HepG2 (cell line): Measurements from ENCODE around the gene CAD. TPM values are rescaled to one million over a fixed set of nuclear protein-coding genes. Genes with fewer than 3 reads are reported as not detected.

Experiments
- CCAR2 ChIP-seq: fragments of 200-400 bp; formaldehyde crosslinking; optimal IDR thresholded peaks from 2 replicates; pipeline ENCODE3; 2018; ENCODE audit warnings: low read depth, mild to moderate bottlenecking, low read length, moderate library complexity
- CEBPG ChIP-seq: IDR thresholded peaks from 2 replicates; pipeline ENCODE4 v1.6.1; 2016
- HNF4G ChIP-seq, 2 experiments: sonication (generic) in 1 of 2; formaldehyde crosslinking in 1 of 2; IDR thresholded peaks; 2 replicates each; pipeline versions ENCODE4 v1.4.0 to v1.6.1; 2011 to 2020; ENCODE audit warnings: borderline replicate concordance in 2 of 2, low read depth in 2 of 2, mild to moderate bottlenecking in 2 of 2, low read length in 1 of 2, missing genetic modification reagents in 1 of 2, moderate library complexity in 1 of 2
- HOXD1 ChIP-seq: sonication (generic); formaldehyde crosslinking; IDR thresholded peaks from 2 replicates; pipeline ENCODE4 v1.5.0; 2020; ENCODE audit warnings: missing genetic modification reagents
- KDM3A ChIP-seq: IDR thresholded peaks from 2 replicates; pipeline ENCODE4 v1.6.1; 2018; ENCODE audit warnings: low read depth, missing compliant biosample characterization
- KDM4B ChIP-seq: sonication (generic); formaldehyde crosslinking; IDR thresholded peaks from 2 replicates; pipeline ENCODE4 v1.4.0; 2020; ENCODE audit warnings: missing genetic modification reagents
- MLLT10 ChIP-seq: sonication (generic); formaldehyde crosslinking; IDR thresholded peaks from 2 replicates; pipeline ENCODE4 v1.4.0; 2020; ENCODE audit warnings: missing genetic modification reagents
- NCOA2 ChIP-seq: sonication (generic); formaldehyde crosslinking; IDR thresholded peaks from 2 replicates; pipeline ENCODE4 v1.8.0; 2022; ENCODE audit warnings: inconsistent platforms
- NFE2 ChIP-seq: sonication (generic); formaldehyde crosslinking; IDR thresholded peaks from 2 replicates; pipeline ENCODE4 v1.4.0; 2020; ENCODE audit warnings: missing genetic modification reagents
- POLR2G ChIP-seq: fragments of 200-400 bp; formaldehyde crosslinking; IDR thresholded peaks from 2 replicates; pipeline ENCODE4 v1.6.1; 2018; ENCODE audit warnings: mild to moderate bottlenecking, low read depth, low read length, moderate library complexity
- SOX5 ChIP-seq: IDR thresholded peaks from 2 replicates; pipeline ENCODE4 v1.6.1; 2016; ENCODE audit warnings: borderline replicate concordance
- ZFP82 ChIP-seq: sonication (generic); formaldehyde crosslinking; IDR thresholded peaks from 2 replicates; pipeline ENCODE4 v1.5.1; 2020; ENCODE audit warnings: mild to moderate bottlenecking, missing genetic modification reagents, borderline replicate concordance
- ZFX ChIP-seq: sonication (generic); formaldehyde crosslinking; IDR thresholded peaks from 2 replicates; pipeline ENCODE4 v1.4.0; 2020; ENCODE audit warnings: mild to moderate bottlenecking, low read depth, missing genetic modification reagents, moderate library complexity
- ZFYVE20 ChIP-seq: sonication (generic); formaldehyde crosslinking; IDR thresholded peaks from 2 replicates; pipeline ENCODE4 v1.8.0; 2023; ENCODE audit warnings: low read depth, mild to moderate bottlenecking, moderate library complexity, missing genetic modification reagents, borderline replicate concordance
- ZKSCAN8 ChIP-seq: IDR thresholded peaks from 2 replicates; pipeline ENCODE4 v1.6.1; 2016; ENCODE audit warnings: borderline replicate concordance, missing genetic modification reagents, missing compliant biosample characterization
- ZNF234 ChIP-seq: sonication (generic); formaldehyde crosslinking; conservative IDR thresholded peaks from 2 replicates; pipeline ENCODE4 v1.5.1; 2020; ENCODE audit warnings: mild to moderate bottlenecking, missing genetic modification reagents
- ZNF747 ChIP-seq: sonication (generic); formaldehyde crosslinking; IDR thresholded peaks from 2 replicates; pipeline ENCODE4 v1.8.1; 2023; ENCODE audit warnings: missing genetic modification reagents, mild to moderate bottlenecking, borderline replicate concordance
- ZNF772 ChIP-seq: sonication (generic); formaldehyde crosslinking; IDR thresholded peaks from 2 replicates; pipeline ENCODE4 v1.5.0; 2020; ENCODE audit warnings: mild to moderate bottlenecking, missing genetic modification reagents
- ZNF879 ChIP-seq: sonication (generic); formaldehyde crosslinking; IDR thresholded peaks from 2 replicates; pipeline ENCODE4 v1.8.1; 2023; ENCODE audit warnings: missing genetic modification reagents
- polyA plus RNA-seq, 8 experiments: library from polyadenylated mRNA; depleted of rRNA in 3 of 8; stranded (reverse) in 7 of 8; unstranded in 1 of 8; fragments of >200 nt; fragmentation: Illumina TruSeq in 4 of 8; extraction: Trizol in 4 of 8; gene quantifications; 2 replicates each; pipeline versions ENCODE4 v1.2.1 to v1.2.3, GENCODE V29; 2011 to 2016; ENCODE audit warnings: low read depth in 4 of 8, missing spikeins in 1 of 8, mixed read lengths in 1 of 8; ENCODE audit not compliant: insufficient read depth in 1 of 8
- total RNA-seq, 5 experiments: library from RNA; depleted of rRNA; stranded (reverse); fragments of >200 nt; fragmentation: Illumina TruSeq; extraction: Trizol; gene quantifications; 2 replicates each; pipeline ENCODE4 v1.2.3, GENCODE V29; 2016; ENCODE audit warnings: low read depth in 1 of 5
- TF ChIP-seq, protein P1 (sequence below): sonication (generic); formaldehyde crosslinking; IDR thresholded peaks from 2 replicates; pipeline ENCODE4 v1.4.0; 2020; ENCODE audit warnings: mild to moderate bottlenecking, missing genetic modification reagents
- TF ChIP-seq, protein P2 (sequence below): sonication (generic); formaldehyde crosslinking; IDR thresholded peaks from 2 replicates; pipeline ENCODE4 v1.8.0; 2022; ENCODE audit warnings: mild to moderate bottlenecking, missing genetic modification reagents
- TF ChIP-seq, protein P3 (sequence below): sonication (generic); formaldehyde crosslinking; IDR thresholded peaks from 2 replicates; pipeline ENCODE4 v1.5.0; 2020; ENCODE audit warnings: mild to moderate bottlenecking, missing genetic modification reagents, borderline replicate concordance

CAD gene
- total and polyA plus RNA-seq, 2 of the 13 experiments (the other 11 are each of a cell fraction or from before 2014, with no cell fraction given) = 21.7 to 37.0 TPM

DNA sequence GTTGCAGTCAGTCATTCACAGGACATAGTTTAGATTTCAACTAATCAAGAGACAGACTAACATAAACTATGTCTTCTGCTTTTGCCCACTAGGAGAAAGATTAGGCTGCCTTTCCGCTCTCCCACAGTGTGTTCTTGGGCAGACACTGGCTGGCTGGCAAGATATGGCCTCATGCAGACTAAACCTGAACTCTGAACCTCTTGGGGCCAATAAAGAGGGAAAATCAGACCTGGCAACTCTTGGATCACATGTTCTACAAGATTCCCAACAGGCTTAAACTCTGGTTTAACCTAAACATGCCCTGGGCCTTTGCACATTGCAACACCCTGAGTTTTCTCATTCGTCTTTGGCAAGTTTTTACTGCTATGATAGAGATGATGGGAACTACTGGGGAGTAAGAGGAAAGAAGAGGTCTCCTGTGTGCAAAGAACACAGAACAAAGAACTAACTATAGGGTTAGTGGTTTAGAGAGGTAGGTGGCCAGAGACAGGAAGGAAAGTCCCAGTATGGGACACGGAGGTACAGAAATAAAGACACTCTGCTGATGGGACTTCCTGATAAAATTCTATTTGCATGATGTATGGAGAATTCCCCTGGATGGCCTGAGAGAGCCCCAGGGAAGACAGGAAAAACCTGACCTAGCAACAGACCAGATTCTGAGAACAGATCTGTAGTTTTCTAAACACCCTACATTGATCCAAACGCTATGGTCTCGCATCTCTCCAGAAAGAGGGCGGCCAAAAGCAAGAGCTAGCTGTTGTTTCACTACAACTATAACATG lies 7.4 kb upstream of the CAD start (continued):
- TF ChIP-seq, protein P1, sequence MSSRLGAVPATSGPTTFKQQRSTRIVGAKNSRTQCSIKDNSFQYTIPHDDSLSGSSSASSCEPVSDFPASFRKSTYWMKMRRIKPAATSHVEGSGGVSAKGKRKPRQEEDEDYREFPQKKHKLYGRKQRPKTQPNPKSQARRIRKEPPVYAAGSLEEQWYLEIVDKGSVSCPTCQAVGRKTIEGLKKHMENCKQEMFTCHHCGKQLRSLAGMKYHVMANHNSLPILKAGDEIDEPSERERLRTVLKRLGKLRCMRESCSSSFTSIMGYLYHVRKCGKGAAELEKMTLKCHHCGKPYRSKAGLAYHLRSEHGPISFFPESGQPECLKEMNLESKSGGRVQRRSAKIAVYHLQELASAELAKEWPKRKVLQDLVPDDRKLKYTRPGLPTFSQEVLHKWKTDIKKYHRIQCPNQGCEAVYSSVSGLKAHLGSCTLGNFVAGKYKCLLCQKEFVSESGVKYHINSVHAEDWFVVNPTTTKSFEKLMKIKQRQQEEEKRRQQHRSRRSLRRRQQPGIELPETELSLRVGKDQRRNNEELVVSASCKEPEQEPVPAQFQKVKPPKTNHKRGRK (CRISPR knock-in tag) = no peak
- TF ChIP-seq ZNF772 = 0 out of 2 replicates have a peak, but pooled peaks have one; percentile 19
- TF ChIP-seq, protein P2, sequence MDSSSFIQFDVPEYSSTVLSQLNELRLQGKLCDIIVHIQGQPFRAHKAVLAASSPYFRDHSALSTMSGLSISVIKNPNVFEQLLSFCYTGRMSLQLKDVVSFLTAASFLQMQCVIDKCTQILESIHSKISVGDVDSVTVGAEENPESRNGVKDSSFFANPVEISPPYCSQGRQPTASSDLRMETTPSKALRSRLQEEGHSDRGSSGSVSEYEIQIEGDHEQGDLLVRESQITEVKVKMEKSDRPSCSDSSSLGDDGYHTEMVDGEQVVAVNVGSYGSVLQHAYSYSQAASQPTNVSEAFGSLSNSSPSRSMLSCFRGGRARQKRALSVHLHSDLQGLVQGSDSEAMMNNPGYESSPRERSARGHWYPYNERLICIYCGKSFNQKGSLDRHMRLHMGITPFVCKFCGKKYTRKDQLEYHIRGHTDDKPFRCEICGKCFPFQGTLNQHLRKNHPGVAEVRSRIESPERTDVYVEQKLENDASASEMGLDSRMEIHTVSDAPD (CRISPR knock-in tag) = peak; percentile 71; the same call in 1 of the 2 replicates
- TF ChIP-seq, protein P3, sequence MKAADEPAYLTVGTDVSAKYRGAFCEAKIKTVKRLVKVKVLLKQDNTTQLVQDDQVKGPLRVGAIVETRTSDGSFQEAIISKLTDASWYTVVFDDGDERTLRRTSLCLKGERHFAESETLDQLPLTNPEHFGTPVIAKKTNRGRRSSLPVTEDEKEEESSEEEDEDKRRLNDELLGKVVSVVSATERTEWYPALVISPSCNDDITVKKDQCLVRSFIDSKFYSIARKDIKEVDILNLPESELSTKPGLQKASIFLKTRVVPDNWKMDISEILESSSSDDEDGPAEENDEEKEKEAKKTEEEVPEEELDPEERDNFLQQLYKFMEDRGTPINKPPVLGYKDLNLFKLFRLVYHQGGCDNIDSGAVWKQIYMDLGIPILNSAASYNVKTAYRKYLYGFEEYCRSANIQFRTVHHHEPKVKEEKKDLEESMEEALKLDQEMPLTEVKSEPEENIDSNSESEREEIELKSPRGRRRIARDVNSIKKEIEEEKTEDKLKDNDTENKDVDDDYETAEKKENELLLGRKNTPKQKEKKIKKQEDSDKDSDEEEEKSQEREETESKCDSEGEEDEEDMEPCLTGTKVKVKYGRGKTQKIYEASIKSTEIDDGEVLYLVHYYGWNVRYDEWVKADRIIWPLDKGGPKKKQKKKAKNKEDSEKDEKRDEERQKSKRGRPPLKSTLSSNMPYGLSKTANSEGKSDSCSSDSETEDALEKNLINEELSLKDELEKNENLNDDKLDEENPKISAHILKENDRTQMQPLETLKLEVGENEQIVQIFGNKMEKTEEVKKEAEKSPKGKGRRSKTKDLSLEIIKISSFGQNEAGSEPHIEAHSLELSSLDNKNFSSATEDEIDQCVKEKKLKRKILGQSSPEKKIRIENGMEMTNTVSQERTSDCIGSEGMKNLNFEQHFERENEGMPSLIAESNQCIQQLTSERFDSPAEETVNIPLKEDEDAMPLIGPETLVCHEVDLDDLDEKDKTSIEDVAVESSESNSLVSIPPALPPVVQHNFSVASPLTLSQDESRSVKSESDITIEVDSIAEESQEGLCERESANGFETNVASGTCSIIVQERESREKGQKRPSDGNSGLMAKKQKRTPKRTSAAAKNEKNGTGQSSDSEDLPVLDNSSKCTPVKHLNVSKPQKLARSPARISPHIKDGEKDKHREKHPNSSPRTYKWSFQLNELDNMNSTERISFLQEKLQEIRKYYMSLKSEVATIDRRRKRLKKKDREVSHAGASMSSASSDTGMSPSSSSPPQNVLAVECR (CRISPR knock-in tag) = peak; percentile 40; the same call in 1 of the 2 replicates
- no peak for TF ChIP-seq KDM4B
- no peak for TF ChIP-seq ZFYVE20 (CRISPR knock-in tag)
- no peak for TF ChIP-seq ZNF234 (CRISPR knock-in tag)
- TF ChIP-seq POLR2G = 0 out of 2 replicates have a peak, but pooled peaks have one; percentile 21
- TF ChIP-seq NFE2 (CRISPR knock-in tag) = no peak
- peak; percentile 67 for TF ChIP-seq CEBPG (CRISPR knock-in tag)
- no peak for TF ChIP-seq ZFP82 (CRISPR knock-in tag)
- no peak for TF ChIP-seq ZKSCAN8 (CRISPR knock-in tag)
- no peak for TF ChIP-seq ZNF747 (CRISPR knock-in tag)
- no peak for TF ChIP-seq CCAR2
- peak; percentile 48 for TF ChIP-seq ZFX (CRISPR knock-in tag)
- TF ChIP-seq KDM3A = no peak
- TF ChIP-seq MLLT10 (CRISPR knock-in tag) = no peak
- TF ChIP-seq NCOA2 (CRISPR knock-in tag) = peak; percentile 20; the same call in 1 of the 2 replicates
- peak; percentile 67 for TF ChIP-seq HNF4G (IDR thresholded peaks at IDR 0.05; ENCODE audit: borderline replicate concordance, low read depth, low read length)
- TF ChIP-seq HNF4G (CRISPR knock-in tag; IDR thresholded peaks at IDR 0.05; ENCODE audit: borderline replicate concordance, low read depth) = 0 out of 2 replicates have a peak, but pooled peaks have one; percentile 22
- no peak for TF ChIP-seq ZNF879 (CRISPR knock-in tag)
- TF ChIP-seq SOX5 (CRISPR knock-in tag) = no peak
- no peak for TF ChIP-seq HOXD1 (CRISPR knock-in tag)
